ENCODE measurements around the gene ARID3A. TPM values are rescaled to one million over a fixed set of nuclear protein-coding genes. Genes with fewer than 3 reads are reported as not detected.
A peak's percentile ranks its signal among the peaks of the same experiment; 100 is the strongest.

Gene ARID3A
- total and polyA plus RNA-seq, 9 donors: 1.1 to 8.1 (median 4.5) TPM

- DNase-seq: no peak
- Histone ChIP-seq H3K9me3 (no peaks in the 10 kb centered on the region), H3K27me3 (no peaks in the 10 kb centered on the region), H3K4me1 (ENCODE audit: insufficient read depth) (peaks cover 2% of the 10 kb centered on the region), H3K4me3 (peak overlapping the region; percentile 17), H3K27ac (peak overlapping the region in 1 of 2 donors; percentile 71), H3K36me3 (no peaks in the 10 kb centered on the region)
- intact Hi-C loops (cut with DNase I): no loop called here
- TF ChIP-seq EP300 (IDR thresholded peaks at IDR 0.05) (no peak), POLR2A (IDR thresholded peaks at IDR 0.05) (no peak), CTCF (IDR thresholded peaks at IDR 0.05) (no peak)
- 65 to 84% (median 75%) methylated on average over 43 to 45 of the region's 45 CpGs for WGBS, 3 donors
These were observed 82.6 kb downstream of the ARID3A start for GRCh38 chr19:1008268-1009040.

GRCh38 chr19:1009041-1009980, 83.5 kb downstream of the ARID3A start:
- peak; percentile 74 to 83 (median 76) for DNase-seq
- H3K4me1 ChIP-seq (ENCODE audit: insufficient read depth): peaks cover 2% of the 10 kb centered on the region
- intact Hi-C loops (cut with DNase I): no loop called here
- H3K36me3 ChIP-seq: no peaks in the 10 kb centered on the region
- H3K9me3 ChIP-seq: no peaks in the 10 kb centered on the region
- peak overlapping the region; percentile 15 to 71 for H3K27ac ChIP-seq
- WGBS, 3 donors: 11 to 29% (median 19%) methylated on average over 35 to 92 of the region's 92 CpGs
- H3K27me3 ChIP-seq: no peaks in the 10 kb centered on the region
- TF ChIP-seq CTCF (IDR thresholded peaks at IDR 0.05) (peak in 1 of 3 donors; percentile 32), EP300 (IDR thresholded peaks at IDR 0.05) (no peak)
- peak overlapping the region; percentile 17 for H3K4me3 ChIP-seq

GRCh38 chr19:1009981-1010538, 84.2 kb downstream of the ARID3A start:
- WGBS, 3 donors: 61 to 66% (median 66%) methylated on average over 22 to 29 of the region's 29 CpGs
- no peak overlapping the region for H3K4me3 ChIP-seq
- H3K36me3 ChIP-seq: no peaks in the 10 kb centered on the region
- no peaks in the 10 kb centered on the region for H3K27me3 ChIP-seq
- peak in 2 of 5 donors; percentile 48 to 53 for DNase-seq
- peak overlapping the region in 1 of 2 donors; percentile 71 for H3K27ac ChIP-seq
- intact Hi-C loops (cut with DNase I): loop anchor here in 2 of 4 donors (10.0 kb wide), 1 partner anchor 175 kb away; no protein-coding TSS in a partner anchor
- H3K9me3 ChIP-seq: no peaks in the 10 kb centered on the region
- TF ChIP-seq POLR2A (IDR thresholded peaks at IDR 0.05): no peak
- TF ChIP-seq CTCF (IDR thresholded peaks at IDR 0.05): no peak
- TF ChIP-seq EP300 (IDR thresholded peaks at IDR 0.05): no peak
- peaks cover 2% of the 10 kb centered on the region for H3K4me1 ChIP-seq (ENCODE audit: insufficient read depth)
